Bronchial epithelial cell (primary cell): ENCODE results near the gene RHBDD1. TPM values are rescaled to one million over a fixed set of nuclear protein-coding genes. Genes with fewer than 3 reads are reported as not detected.
A peak's percentile ranks its signal among the peaks of the same experiment; 100 is the strongest.

Experiments used
- DNase-seq: peaks from one replicate; pipeline ENCODE4 v3.0.0-alpha.2; 2010; ENCODE audit warnings: low read depth
- FAIRE-seq: peaks from 2 replicates; lab custom pipeline; 2011; peaks lifted over from hg19 to GRCh38; lab: Jason Lieb, UNC
- H3K27me3 ChIP-seq: 2 replicates; pipeline ENCODE4 v1.5.1; 2011; ENCODE audit warnings: low read length; ENCODE audit not compliant: control insufficient read depth, insufficient read depth
- H3K36me3 ChIP-seq: 2 replicates; pipeline ENCODE4 v1.5.1; 2011; ENCODE audit warnings: low read length; ENCODE audit not compliant: control insufficient read depth, insufficient read depth
- H3K4me3 ChIP-seq: 2 replicates; pipeline ENCODE4 v1.5.1; 2011; ENCODE audit warnings: mild to moderate bottlenecking, low read depth, low read length, control low read depth
- CTCF ChIP-seq: IDR thresholded peaks from 2 replicates; pipeline ENCODE4 v1.5.1; 2011; ENCODE audit warnings: mild to moderate bottlenecking, moderate library complexity, low read length, control low read depth, inconsistent platforms; ENCODE audit not compliant: insufficient read depth, severe bottlenecking
- total RNA-seq: library from RNA; depleted of rRNA; stranded (reverse); fragments of >200 nt; gene quantifications from 2 replicates; pipeline ENCODE4 v1.2.1, GENCODE V29; 2014

The RHBDD1 gene
- total RNA-seq, 1 donor from 2014 or later = 29.7 TPM

- no peak overlapping the region for H3K4me3 ChIP-seq
- FAIRE-seq (no peak), DNase-seq (no peak)
- peaks cover 2% of the 10 kb centered on the region for H3K36me3 ChIP-seq
- H3K27me3 ChIP-seq = no peaks in the 10 kb centered on the region
- TF ChIP-seq CTCF = no peak
These were observed 54.4 kb downstream of the RHBDD1 start for GRCh38 chr2:226890286-226890685.

- H3K36me3 ChIP-seq = peaks cover 5% of the 10 kb centered on the region
- TF ChIP-seq CTCF = no peak
- peak; percentile 51 for DNase-seq
- peak; percentile 13 for FAIRE-seq
- H3K27me3 ChIP-seq = no peaks in the 10 kb centered on the region
- no peak overlapping the region for H3K4me3 ChIP-seq
These were observed 56.1 kb downstream of the RHBDD1 start for GRCh38 chr2:226891780-226892590.

- Histone ChIP-seq H3K36me3 (peaks cover 7% of the 10 kb centered on the region), H3K27me3 (no peaks in the 10 kb centered on the region), H3K4me3 (no peak overlapping the region)
- no peak for DNase-seq
- no peak for TF ChIP-seq CTCF
- FAIRE-seq = no peak
These were observed 56.9 kb downstream of the RHBDD1 start for GRCh38 chr2:226892729-226893128.

- Histone ChIP-seq H3K27me3 (no peaks in the 10 kb centered on the region), H3K4me3 (no peak overlapping the region), H3K36me3 (peaks cover 7% of the 10 kb centered on the region)
- TF ChIP-seq CTCF = no peak
- FAIRE-seq = no peak
- no peak for DNase-seq
These were observed 57.4 kb downstream of the RHBDD1 start for GRCh38 chr2:226893216-226893615.

- FAIRE-seq = peak; percentile 32
- DNase-seq = no peak
- Histone ChIP-seq H3K4me3 (no peak overlapping the region), H3K36me3 (peaks cover 7% of the 10 kb centered on the region), H3K27me3 (no peaks in the 10 kb centered on the region)
- no peak for TF ChIP-seq CTCF
These were observed 58.9 kb downstream of the RHBDD1 start for GRCh38 chr2:226894752-226895151.
